ENCODE data around the gene CALR.
A peak's percentile ranks its signal among the peaks of the same experiment; 100 is the strongest.
"Not testable (repeated sequence)": the region's sequence is repeated elsewhere in the genome, so short reads cannot be mapped to it uniquely, and the experiment has no call there.

CALR gene

DNA sequence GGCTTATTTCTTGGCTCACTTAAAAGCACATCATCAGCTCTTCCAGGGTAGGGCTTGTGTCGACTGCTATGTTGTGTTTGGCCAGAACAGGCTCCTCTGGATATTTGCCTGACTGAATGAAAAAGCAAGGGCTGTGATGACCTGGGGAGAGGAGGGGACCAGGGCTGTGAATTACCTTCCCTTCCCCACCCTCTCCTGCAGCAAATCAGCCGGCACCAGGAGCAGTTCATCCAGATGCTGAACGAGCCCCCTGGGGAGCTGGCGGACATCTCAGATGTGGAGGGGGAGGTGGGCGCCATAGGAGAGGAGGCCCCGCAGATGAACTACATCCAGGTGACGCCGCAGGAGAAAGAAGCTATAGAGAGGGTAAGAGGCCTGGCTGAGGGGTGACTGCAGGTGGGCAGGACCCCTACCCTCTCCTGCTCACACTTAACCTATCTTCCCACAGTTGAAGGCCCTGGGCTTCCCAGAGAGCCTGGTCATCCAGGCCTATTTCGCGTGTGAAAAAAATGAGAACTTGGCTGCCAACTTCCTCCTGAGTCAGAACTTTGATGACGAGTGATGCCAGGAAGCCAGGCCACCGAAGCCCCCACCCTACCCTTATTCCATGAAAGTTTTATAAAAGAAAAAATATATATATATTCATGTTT lies 14.2 kb downstream of the CALR start:
- DNase-seq (ENCODE audit: low read depth): no peak

GRCh38 chr19:12953138-12953798 lies 14.9 kb downstream of the CALR start:
- DNase-seq (ENCODE audit: low read depth): no peak

- no peak for DNase-seq (ENCODE audit: low read depth)
These were observed 15.6 kb downstream of the CALR start for GRCh38 chr19:12953799-12954611.

- no peak for DNase-seq (ENCODE audit: low read depth)
These were observed 16.2 kb downstream of the CALR start for GRCh38 chr19:12954612-12954962.

DNA sequence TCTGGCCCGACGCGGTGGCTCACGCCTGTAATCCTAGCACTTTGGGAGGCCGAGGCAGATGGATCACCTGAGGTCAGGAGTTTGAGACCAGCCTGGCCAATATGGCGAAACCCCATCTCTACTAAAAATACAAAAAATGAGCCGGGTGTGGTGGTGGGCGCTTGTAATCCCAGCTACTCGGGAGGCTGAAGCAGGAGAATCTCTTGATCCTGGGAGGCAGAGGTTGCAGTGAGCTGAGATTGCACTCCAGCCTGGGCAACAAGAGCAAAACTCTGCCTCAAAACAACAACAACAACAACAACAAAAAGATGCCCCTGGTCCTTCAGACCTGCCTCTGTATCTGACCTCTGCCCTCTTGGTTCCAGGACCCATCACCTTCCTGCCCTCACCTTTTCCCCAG lies 17.2 kb downstream of the CALR start:
- DNase-seq (ENCODE audit: low read depth): not testable (repeated sequence)

- no peak for DNase-seq (ENCODE audit: low read depth)
These were observed 17.6 kb downstream of the CALR start for GRCh38 chr19:12955996-12956395.

- peak; percentile 73 for DNase-seq (ENCODE audit: low read depth)
These were observed 18.3 kb downstream of the CALR start, which contains the start of gene GADD45GIP1 for GRCh38 chr19:12956446-12957388. TSS of gene GADD45GIP1 (minus strand) at chr19:12957223. CDS start at chr19:12957212, 11 bp downstream.

DNA sequence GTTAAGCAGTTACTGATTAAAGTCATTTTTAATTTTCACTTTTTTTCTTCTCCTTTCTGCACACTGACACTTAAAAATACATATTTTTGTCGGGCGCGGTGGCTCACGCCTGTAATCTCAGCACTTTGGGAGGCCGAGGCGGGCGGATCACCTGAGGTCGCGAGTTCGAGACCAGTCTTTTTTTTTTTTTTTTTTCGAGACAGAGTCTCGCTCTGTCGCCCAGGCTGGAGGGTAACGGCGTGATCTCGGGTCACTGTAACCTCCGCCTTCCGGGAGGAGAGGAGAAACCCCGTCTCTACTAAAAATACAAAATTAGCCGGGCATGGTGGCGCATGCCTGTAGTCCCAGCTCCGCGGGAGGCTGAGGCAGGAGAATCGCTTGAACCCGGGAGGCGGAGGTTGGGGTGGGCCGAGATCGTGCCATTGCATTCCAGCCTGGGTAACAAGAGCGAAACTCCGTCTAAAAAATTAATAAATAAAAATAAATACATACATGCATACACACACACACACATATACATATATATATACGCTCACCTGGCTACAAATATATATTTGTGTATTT lies 19.1 kb downstream of the CALR start:
- not testable (repeated sequence) for DNase-seq (ENCODE audit: low read depth)

DNA sequence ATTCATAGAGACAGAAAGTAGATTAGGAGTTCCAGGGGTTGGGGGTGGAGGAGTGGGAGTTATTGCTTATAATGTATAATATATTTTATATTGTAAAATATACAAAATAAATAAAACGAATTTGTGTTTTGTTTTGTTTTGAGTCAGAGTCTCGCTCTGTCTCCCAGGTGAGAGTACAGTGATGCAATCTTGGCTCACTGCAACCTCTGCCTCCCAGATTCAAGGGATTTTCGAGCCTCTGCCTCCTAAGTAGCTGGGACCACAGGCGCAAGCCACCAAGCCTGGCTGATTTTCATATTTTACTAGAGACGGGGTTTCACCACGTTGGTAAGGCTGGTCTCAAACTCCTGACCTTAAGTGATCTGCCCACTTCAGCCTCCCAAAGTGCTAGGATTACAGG lies 21.1 kb downstream of the CALR start:
- no peak for DNase-seq (ENCODE audit: low read depth)

- DNase-seq (ENCODE audit: low read depth): peak; percentile 68
These were observed 26.8 kb downstream of the CALR start for GRCh38 chr19:12965017-12965811.

GRCh38 chr19:12965812-12966135 lies 27.4 kb downstream of the CALR start:
- DNase-seq (ENCODE audit: low read depth): no peak

- no peak for DNase-seq (ENCODE audit: low read depth)
These were observed 29.5 kb downstream of the CALR start for GRCh38 chr19:12967907-12968306.

DNA sequence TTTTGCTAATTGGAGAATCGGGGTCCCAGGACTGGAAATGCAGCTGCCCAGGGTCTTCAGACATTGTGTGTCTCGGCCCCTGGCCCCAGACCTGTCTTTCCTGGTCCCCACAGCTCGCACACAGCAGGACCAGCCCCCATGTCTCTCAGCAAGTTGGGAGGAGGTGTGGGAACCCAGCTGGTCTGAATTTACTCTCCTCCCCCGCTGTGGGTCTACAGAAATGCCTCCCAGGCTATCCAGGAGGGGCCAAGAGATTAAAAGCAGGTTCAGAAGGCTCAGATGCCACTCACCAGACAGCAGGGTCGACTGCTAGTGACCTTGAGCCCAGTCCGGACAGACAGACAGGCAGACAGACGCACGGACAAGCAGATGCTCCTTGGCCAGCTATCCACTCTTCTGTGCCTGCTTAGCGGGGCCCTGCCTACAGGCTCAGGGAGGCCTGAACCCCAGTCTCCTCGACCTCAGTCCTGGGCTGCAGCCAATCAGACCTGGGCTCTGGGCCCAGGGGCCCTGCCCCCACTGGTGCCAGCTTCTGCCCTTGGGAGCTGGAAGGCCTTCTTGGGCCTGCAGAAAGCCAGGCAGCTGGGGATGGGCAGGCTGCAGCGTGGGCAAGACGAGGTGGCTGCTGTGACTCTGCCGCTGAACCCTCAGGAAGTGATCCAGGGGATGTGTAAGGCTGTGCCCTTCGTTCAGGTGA lies 31.0 kb downstream of the CALR start, which contains the start of gene DAND5:
Gene DAND5 (plus strand): TSS at position 285 of the 697 bp plus-strand sequence. CDS start 85 bp downstream, at position 370.
- no peak for DNase-seq (ENCODE audit: low read depth)

GRCh38 chr19:12970070-12970820 lies 31.8 kb downstream of the CALR start:
- no peak for DNase-seq (ENCODE audit: low read depth)

DNA sequence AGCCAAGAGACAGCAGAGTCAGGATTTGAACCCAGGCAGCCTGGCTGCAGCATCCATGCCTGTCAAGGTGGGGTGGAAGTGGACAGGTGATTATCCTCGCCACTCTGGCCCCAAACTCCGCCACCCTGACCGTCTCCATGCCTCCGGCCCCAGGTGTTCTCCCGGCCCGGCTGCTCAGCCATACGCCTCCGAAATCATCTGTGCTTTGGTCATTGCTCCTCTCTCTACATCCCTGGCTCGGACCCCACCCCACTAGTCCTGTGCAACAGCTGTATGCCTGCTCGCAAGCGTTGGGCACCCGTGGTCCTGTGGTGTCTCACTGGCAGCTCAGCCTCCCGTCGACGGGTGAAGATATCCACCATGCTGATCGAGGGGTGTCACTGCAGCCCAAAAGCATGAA lies 34.8 kb downstream of the CALR start:
- no peak for DNase-seq (ENCODE audit: low read depth)

- DNase-seq (ENCODE audit: low read depth): no peak
These were observed 36.2 kb downstream of the CALR start for GRCh38 chr19:12974301-12975220.

- no peak for DNase-seq (ENCODE audit: low read depth)
These were observed 36.9 kb downstream of the CALR start for GRCh38 chr19:12975221-12975741.

GRCh38 chr19:12976109-12976508 lies 37.7 kb downstream of the CALR start:
- not testable (repeated sequence) for DNase-seq (ENCODE audit: low read depth)
